Activated gamma-delta T cell treated with anti-CD3 and anti-CD28 coated beads, Interleukin-2, amount 50 U/mL, for 16 hours (primary cell): ENCODE data around the gene CEP170.
A peak's percentile ranks its signal among the peaks of the same experiment; 100 is the strongest.

ENCODE experiments used
- DNase-seq: peaks from one replicate; pipeline ENCODE4 v3.0.0-alpha.2; 2020; ENCODE audit warnings: low read depth

The CEP170 gene

GRCh38 chr1:243267914-243268653 is 13.0 kb upstream of the CEP170 start:
- no peak for DNase-seq

- no peak for DNase-seq
Observed at GRCh38 chr1:243267471-243267880, 12.4 kb upstream of the CEP170 start.

GRCh38 chr1:243266231-243266630 is 11.2 kb upstream of the CEP170 start:
- DNase-seq: no peak

- no peak for DNase-seq
Observed at GRCh38 chr1:243264717-243265116, 9.6 kb upstream of the CEP170 start.

DNA sequence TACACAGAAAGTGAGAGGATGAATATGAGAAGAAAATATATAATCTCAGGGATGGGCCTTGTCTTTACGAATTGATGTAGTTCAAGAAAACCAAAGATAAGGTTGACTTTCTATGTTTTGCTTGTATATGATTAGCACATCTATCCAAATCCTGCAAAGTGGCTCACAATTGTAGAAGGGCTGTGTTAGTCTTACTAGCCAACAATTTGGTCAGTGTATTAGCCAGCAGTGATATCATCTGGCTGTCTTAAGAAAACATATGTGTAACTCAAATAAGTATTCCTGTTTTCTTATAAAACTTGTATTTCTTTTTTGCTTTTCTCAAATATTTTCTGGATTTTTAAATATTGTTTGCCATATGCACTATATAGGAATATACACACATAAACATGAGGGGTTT is 6.3 kb upstream of the CEP170 start:
- no peak for DNase-seq

DNA sequence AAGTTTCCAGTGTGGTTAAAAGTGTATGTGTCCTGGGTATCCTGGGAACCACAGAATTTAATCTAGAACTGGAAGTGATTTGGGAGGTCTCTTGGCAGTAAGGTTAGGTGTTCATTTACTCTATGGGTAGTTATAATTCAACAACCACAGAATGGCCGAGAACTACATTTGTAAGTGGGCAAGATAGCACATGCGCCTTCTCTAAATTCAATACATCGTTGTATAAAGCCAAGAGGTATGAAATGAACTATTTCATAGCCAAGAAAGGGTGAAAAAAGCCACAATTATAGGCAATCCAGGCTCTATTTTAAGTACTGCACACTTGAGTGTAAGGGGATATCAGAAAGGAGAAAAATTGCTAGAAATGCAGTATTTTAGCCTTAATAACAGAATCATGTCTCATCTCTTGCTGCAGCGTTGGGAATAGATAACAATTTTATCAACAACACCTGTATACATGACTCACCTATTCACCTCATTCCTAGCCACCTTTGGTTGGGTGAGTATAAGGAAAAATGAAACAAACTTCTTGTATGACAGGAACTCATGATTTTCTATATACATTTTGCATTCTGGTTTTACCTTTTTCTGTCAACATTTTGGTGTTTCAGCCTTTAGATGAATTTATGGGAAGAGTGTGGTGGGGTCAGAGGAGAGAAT is 5.3 kb upstream of the CEP170 start:
- no peak for DNase-seq

GRCh38 chr1:243258731-243259130 is 3.6 kb upstream of the CEP170 start:
- no peak for DNase-seq

DNA sequence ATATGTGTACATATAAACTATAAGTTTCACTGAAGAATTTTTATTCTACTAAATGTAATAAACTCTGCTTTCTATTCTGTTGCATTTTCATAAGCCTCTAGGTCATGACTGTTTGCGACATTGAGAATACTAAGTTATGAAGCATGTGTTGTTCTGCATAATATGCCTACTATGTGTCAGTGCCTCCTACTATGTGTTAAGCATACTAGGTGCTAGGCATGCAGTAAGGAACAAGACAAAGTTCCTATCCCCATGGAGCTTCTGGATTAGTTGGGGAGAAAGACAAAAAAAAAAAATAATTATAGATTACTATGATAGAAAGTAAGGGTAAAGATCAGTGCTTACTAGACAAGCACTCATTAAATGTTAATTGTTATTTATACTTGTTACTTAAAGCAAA is 2.1 kb upstream of the CEP170 start:
- no peak for DNase-seq

DNA sequence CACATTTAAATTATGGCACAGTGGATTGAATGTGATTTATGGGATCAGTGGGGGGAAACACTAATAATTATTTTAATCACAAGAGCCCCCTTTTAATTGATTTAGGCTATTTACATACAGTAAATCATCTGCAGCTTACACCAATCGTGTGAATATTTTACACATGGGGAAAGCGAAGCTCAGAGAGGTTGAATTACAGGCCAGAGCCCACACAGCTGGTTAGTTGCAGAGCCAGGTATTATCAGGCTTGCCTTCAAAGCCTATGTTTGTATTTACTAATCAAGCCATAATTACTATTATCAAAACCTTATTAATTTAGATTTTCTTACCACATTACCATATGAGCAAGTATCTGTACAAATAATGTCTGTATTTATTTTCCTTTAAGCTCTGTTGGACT is 1.5 kb upstream of the CEP170 start:
- no peak for DNase-seq

GRCh38 chr1:243255791-243256512 is 871 bp upstream of the CEP170 start, which contains the start of gene SDCCAG8:
TSS of gene SDCCAG8 (plus strand) at chr1:243256041. CDS start at chr1:243256174, 133 bp downstream.
- DNase-seq: peak; percentile 90

- DNase-seq: no peak
Observed at GRCh38 chr1:243254233-243254926, 701 bp downstream of the CEP170 start.

GRCh38 chr1:243253926-243254232 is 1.2 kb downstream of the CEP170 start:
- DNase-seq: no peak

DNA sequence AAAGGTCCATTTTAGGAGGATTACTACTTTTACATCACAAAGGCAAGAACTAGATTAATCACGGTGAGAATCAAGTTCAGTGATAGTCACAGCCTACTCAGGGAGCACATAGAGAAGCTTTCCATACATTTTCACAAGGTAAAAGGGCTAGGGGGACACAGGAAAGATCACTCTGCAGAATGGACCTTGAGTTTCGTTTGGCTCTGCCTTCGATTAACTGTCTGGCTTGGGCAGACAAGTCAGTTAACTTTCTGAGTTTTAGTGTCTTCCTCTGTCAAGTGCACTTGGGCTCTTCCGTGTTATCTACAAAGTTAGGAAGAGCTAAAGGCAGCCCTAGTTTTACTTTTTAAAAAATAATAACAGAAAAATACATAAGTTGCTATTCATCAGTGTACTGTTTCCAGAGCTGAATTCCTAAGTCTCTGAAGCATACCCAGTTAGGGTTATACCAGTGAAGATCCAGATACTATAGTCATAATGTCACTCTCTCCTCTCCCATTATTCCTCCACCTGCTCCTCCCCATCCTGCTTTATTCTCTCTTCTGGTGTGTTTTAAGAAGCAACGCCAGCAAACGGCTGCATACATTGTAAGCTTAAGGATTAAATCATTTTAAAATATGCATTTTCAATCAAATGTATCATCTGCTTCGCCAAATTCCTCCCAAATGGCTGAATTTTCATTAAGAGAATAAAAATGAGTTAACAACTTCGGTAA is 1.7 kb downstream of the CEP170 start:
- DNase-seq: no peak

DNA sequence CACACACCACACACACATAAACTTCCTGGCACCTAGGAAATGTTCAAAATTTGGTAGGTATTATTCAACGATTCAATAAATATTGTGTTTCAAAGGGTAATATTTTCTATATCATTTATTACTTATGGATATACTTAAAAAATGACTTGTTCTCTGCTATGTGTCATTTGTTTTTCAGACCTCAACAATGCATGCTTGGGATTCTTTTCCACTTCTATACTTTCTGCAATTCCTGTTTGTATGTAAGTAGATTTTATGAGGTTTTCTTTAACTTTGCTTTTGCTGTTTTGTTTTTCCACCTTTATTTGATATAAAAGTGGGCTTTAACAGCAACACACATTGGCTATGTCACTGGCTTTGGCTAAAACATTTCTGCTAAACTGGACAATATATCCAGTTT is 3.5 kb downstream of the CEP170 start:
- no peak for DNase-seq

DNA sequence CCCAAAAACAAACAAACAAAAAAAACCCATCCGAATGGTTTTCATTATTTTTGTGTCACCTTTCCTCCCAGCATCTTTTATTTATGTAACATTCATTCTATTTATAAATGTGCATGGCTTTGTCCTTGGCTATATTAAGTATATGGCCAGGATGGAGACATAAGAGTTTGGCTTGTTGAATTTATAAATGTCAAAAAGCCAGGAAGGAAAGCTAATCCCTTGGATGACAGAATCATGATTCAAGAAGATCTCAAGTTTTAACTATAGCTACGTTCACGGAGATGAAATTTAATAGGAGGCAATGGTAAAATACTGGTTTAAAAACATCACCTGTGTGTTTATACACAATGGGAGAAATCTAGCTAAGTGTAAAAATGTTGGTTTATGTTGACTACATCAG is 5.0 kb downstream of the CEP170 start:
- no peak for DNase-seq

DNA sequence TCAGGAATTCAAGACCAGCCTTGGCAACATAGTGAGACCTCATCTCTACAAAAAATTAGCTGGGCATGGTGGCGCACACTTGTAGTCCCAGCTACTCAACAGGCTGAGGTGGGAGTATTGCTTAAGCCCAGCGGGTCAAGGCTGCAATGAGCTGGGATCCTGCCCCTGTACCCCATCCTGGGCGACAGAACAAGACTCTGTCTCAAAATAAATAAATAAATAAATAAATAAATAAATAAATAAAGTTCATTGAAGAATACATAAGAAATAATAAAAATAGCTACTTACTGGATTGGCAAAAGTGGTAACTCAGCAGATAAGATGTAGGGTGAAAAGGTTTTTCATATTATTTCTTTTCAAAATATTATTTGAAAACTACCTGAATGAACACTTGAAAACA is 5.9 kb downstream of the CEP170 start:
- no peak for DNase-seq

GRCh38 chr1:243247901-243248300 is 7.2 kb downstream of the CEP170 start:
- no peak for DNase-seq

- DNase-seq: no peak
Observed at GRCh38 chr1:243246916-243247315, 8.2 kb downstream of the CEP170 start.

DNA sequence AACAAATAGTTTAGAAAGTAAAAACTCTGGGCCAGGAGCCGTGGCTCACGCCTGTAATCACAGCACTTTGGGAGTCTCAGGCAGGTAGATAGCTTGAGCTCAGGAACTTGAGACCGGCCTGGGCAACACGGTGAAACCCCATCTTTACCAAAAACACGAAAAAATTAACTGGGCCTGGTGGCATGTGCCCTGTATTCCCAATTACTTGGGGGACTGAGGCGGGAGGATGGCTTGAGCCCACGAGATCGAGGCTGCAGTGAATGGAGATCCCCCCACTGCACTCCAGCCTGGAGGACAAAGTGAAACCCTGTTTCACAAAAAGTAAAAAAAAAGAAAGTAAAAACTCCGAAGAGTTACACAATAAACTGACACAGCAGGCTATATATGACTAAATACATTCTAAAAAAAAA is 10.6 kb downstream of the CEP170 start:
- DNase-seq: no peak

DNA sequence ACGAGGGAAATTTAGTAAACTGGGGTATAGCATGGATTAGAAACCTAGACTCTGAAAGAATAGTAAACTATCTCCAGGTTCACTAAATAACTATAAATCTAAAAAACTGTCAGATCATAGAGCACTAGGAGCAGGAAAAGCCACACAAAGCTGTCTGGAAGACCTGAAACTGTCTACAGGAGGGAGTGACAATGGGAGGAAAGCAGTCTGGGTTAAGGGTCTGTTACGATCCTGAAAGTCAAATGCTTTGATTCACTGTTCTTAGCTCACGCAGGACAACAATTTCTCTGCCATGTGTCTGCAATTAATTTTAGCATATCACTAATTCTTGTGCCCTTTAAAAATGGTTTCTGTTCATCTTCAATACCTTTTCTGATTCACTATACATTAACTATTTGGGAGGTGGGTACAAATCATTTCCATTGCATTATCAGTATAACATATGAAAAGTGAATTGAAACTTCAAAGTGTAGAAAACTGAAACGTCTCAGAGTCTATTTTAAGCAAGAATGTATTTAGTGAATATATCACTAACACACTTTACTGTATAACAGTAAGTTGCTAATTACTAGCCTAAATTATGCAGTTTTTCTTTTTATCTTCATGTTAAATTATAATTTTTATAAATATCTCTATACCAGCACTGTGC is 18.4 kb downstream of the CEP170 start:
- no peak for DNase-seq

GRCh38 chr1:243234978-243235647 is 20.0 kb downstream of the CEP170 start:
- no peak for DNase-seq
